GM13977 (cell line): ENCODE data around the gene NOTCH4.

Source experiments
- DNase-seq: peaks from one replicate; pipeline ENCODE4 v3.0.0; 2012; ENCODE audit warnings: low spot score
- in situ Hi-C: fragments of 300-500 bp; cut with MboI; formaldehyde crosslinking; loops from one replicate; pipeline ENCODE4 v1.12.0; 2022; ENCODE audit warnings: low sequenced_read_pairs, low pct_unique_long_range_greater_than_20kb, mixed read lengths, inconsistent platforms; ENCODE audit not compliant: unreplicated experiment
- TF ChIP-seq, protein P1 (sequence below): IDR thresholded peaks from 2 replicates; pipeline ENCODE4 v1.5.1; 2012; ENCODE audit warnings: mild to moderate bottlenecking, control low read depth; ENCODE audit not compliant: insufficient read depth; ENCODE audit errors: extremely low read depth, missing control alignments

NOTCH4 gene

DNA sequence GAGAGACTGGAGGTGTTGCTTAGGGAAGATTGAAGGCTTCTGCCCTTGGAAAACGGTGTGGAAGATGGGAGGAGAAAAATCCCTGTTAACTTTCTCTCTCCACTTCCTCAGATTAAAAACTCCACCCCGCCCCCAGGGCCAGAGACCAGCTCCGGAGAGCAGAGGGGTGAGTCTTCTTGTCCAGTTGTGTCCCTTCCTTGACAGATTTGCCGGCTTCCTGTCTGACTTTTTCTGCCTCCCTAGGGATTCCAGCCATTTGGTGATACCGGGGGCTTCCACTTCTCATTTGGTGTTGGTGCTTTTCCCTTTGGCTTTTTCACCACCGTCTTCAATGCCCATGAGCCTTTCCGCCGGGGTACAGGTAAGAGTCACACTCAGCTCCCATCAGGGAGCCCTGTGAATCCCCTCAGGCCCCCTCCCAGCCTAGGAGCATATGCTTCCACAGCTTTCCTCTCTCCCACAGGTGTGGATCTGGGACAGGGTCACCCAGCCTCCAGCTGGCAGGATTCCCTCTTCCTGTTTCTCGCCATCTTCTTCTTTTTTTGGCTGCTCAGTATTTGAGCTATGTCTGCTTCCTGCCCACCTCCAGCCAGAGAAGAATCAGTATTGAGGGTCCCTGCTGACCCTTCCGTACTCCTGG lies 44.0 kb downstream of the NOTCH4 start:
- DNase-seq: no peak
- TF ChIP-seq, protein P1, sequence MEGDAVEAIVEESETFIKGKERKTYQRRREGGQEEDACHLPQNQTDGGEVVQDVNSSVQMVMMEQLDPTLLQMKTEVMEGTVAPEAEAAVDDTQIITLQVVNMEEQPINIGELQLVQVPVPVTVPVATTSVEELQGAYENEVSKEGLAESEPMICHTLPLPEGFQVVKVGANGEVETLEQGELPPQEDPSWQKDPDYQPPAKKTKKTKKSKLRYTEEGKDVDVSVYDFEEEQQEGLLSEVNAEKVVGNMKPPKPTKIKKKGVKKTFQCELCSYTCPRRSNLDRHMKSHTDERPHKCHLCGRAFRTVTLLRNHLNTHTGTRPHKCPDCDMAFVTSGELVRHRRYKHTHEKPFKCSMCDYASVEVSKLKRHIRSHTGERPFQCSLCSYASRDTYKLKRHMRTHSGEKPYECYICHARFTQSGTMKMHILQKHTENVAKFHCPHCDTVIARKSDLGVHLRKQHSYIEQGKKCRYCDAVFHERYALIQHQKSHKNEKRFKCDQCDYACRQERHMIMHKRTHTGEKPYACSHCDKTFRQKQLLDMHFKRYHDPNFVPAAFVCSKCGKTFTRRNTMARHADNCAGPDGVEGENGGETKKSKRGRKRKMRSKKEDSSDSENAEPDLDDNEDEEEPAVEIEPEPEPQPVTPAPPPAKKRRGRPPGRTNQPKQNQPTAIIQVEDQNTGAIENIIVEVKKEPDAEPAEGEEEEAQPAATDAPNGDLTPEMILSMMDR: no peak
- in situ Hi-C loops: no loop called here

DNA sequence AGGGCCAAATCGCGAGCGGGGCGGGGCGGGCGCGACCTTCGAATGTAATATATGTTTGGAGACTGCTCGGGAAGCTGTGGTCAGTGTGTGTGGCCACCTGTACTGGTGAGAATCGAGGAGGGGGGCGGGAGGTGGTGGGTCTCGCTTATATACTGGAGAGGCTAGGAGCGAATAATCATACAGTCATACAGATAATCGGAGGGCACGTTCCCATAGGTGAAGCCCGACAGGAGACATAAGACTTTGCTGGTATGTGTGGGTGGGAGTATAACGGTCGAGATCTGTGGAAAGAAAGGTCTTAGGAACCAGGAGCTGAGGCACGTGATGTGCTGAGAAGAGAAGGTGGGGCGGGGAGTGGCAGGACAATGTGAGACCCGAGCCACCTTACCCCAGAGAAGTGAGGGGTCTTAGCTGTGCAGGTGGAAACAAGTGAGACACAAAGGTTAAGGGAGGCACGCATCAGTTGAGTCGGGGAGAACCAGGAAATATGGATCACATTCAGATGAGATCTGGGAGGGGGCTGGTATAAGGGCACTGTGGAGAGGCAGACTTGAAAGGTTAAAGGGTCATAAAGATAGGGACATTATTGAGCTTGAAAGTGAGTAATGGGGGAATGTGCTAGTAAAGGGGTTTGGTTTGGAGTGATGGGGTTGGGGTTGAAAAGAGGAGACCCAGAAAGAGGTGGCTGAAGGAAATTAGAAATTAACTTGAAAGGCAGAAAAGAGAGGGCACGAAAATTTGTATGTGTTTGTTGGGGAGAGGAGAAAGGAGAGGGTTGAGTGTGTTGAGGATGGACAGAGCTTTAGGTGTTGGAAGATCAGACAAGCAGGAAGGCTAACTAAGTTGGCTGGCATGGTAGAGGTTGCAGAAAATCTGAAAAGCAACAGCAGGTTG lies 45.1 kb downstream of the NOTCH4 start:
- DNase-seq: no peak
- in situ Hi-C loops: no loop called here
- TF ChIP-seq, protein P1: no peak

DNA sequence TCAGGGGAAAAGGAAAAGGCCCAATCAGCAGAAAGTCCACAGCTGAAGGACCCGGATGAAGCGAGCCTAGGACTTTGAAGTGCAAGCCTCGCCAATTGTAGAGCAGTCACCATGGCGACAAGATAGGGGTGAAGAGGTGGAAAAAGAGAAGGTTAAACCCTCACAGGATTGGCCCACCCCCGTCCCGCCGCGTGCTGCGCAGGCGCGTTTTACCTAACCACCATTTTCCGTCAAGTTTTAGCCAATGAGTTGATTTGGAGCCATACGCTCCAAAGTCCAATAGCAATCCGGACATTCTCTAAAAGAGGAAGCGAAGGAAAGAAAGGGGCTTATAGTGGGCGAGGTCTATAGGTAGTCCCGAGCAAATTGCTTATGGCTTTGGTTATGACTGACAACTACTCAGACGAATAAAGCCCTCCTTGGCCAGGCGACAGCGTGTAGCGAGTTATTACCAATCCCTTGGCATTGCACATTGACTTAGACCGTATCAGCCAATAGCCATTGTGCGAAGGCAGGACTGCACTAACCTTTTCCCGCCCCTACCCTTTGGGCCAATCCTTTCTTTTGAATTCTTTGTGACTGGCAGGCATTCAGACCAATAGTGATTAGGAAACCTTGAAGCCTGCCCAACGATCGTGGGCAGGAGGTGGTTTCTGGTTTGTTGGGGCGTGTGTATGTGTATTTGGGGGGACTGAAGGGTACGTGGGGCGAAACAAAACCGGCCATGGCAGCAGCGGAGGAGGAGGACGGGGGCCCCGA lies 45.9 kb downstream of the NOTCH4 start, which contains the start of gene RNF5:
TSS of gene RNF5 (plus strand) at position 618 of the 759 bp plus-strand sequence. CDS start at position 725, 107 bp downstream.
- in situ Hi-C loops: no loop called here
- TF ChIP-seq, protein P1: no peak
- peak; percentile 96 for DNase-seq

DNA sequence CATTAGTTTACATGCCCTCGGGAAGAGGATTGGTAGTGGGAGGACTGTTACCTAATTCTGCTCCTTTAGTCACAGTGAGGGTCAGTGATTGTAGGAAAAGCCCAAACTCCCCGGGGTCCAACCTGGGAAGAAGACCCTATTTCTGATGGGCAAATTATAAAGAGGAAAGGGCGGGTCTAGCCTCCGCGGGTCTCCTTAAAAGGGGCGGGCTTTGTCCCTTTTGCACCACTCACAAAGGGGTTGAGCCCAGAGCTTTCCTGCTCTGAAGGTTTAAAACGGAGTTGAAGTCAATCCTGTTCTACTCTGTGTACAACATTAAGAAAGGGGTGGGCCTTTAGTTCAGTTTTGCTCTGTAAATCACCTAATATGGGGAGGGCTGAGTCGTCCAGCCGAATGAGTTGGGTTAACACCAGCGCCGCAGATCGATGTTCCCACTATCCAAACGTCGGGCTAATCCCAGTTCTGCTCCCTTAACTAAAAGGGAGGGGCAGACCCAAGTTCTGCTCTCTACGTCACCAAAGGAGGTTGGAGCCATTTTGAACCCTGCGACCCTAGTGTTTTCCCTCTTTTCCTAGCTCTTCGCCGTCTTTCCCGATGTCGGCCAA lies 46.6 kb downstream of the NOTCH4 start:
- DNase-seq: no peak
- TF ChIP-seq, protein P1: no peak
- in situ Hi-C loops: no loop called here

DNA sequence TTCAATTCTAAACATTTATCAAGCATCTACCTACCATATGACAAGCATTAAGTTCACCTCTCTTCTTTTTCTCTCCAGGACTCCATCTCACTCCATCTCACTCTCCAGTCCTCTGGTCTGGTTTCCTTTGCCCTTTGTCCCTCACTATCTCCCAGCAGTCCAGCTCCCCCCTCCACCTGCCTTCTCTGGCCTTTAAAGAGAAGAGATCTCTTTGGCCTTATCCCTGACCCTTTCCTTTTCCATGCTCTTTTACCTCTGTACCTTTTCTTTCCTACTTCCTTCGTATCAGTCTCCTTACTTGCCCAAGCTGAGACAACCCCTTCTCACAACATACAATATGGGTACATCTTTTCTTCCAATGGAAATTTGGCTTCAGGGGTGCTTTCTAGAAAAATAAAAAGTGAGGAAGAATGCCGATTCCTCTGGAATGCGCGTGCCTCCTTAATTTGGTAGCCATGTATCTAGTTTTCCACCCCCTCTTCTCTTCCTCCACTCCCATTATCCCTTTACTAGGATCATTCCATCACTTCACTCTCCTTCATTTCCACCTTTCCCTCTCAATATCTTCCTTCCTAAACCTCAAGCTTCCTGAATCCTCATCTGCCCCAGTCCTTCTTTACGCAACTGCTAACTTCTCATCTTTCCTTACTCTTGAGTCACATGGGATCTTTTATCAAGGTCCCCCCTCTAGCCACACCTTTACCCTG lies 47.2 kb downstream of the NOTCH4 start:
- in situ Hi-C loops: no loop called here
- no peak for DNase-seq
- TF ChIP-seq, protein P1: no peak
